Neutrophil (primary cell): Measurements from ENCODE around the gene POLR1H.
"Not testable (repeated sequence)": the region's sequence is repeated elsewhere in the genome, so short reads cannot be mapped to it uniquely, and the experiment has no call there.

Experiments
- H3K27ac ChIP-seq: fragments of 200-600 bp; sonication (generic); 2 replicates; pipeline ENCODE4 v1.5.1; 2016; ENCODE audit warnings: mild to moderate bottlenecking, moderate library complexity
- H3K27me3 ChIP-seq: fragments of 200-600 bp; sonication (generic); 2 replicates; pipeline ENCODE4 v1.6.0; 2016; ENCODE audit warnings: mild to moderate bottlenecking
- H3K36me3 ChIP-seq: fragments of 200-600 bp; sonication (generic); 2 replicates; pipeline ENCODE4 v1.5.1; 2017
- H3K4me1 ChIP-seq, 2 experiments: fragments of 200-600 bp in 1 of 2; sonication (generic) in 1 of 2; 1 replicate in 1 of 2; 2 replicates in 1 of 2; pipeline versions ENCODE4 v1.5.1 to v1.6.1; 2013 to 2016; ENCODE audit warnings: low read depth in 1 of 2, low read length in 1 of 2, mild to moderate bottlenecking in 1 of 2, moderate library complexity in 1 of 2; ENCODE audit not compliant: control insufficient read depth in 1 of 2, insufficient read depth in 1 of 2
- H3K4me3 ChIP-seq, 2 experiments: fragments of 200-600 bp in 1 of 2; sonication (generic) in 1 of 2; 1 replicate in 1 of 2; 2 replicates in 1 of 2; pipeline ENCODE4 v1.5.1; 2013 to 2016; ENCODE audit warnings: low read depth in 1 of 2, low read length in 1 of 2, mild to moderate bottlenecking in 1 of 2, moderate library complexity in 1 of 2
- H3K9me3 ChIP-seq: fragments of 200-600 bp; sonication (generic); 2 replicates; pipeline ENCODE4 v1.5.1; 2016
- CTCF ChIP-seq: fragments of 200-600 bp; sonication (generic); IDR thresholded peaks from 2 replicates; pipeline ENCODE4 v1.5.1; 2016; ENCODE audit warnings: antibody characterized with exemption

The POLR1H gene

GRCh38 chr6:30025186-30025585, 35.9 kb upstream of the POLR1H start:
- H3K4me3 ChIP-seq: no peak overlapping the region
- no peaks in the 10 kb centered on the region for H3K36me3 ChIP-seq
- H3K4me1 ChIP-seq: no peaks in the 10 kb centered on the region
- no peaks in the 10 kb centered on the region for H3K27me3 ChIP-seq
- TF ChIP-seq CTCF: no peak
- H3K9me3 ChIP-seq: no peaks in the 10 kb centered on the region
- no peak overlapping the region for H3K27ac ChIP-seq

- H3K27me3 ChIP-seq: no peaks in the 10 kb centered on the region
- no peak overlapping the region for H3K4me3 ChIP-seq
- H3K4me1 ChIP-seq: peaks cover 10 to 12% of the 10 kb centered on the region in 2 experiments
- H3K9me3 ChIP-seq: no peaks in the 10 kb centered on the region
- H3K27ac ChIP-seq: no peak overlapping the region
- no peaks in the 10 kb centered on the region for H3K36me3 ChIP-seq
- no peak for TF ChIP-seq CTCF
Observed at GRCh38 chr6:30029588-30029987, 31.5 kb upstream of the POLR1H start.

- peaks cover 10 to 22% of the 10 kb centered on the region in 2 experiments for H3K4me1 ChIP-seq
- no peaks in the 10 kb centered on the region for H3K36me3 ChIP-seq
- no peak overlapping the region for H3K27ac ChIP-seq
- no peaks in the 10 kb centered on the region for H3K9me3 ChIP-seq
- no peaks in the 10 kb centered on the region for H3K27me3 ChIP-seq
- TF ChIP-seq CTCF: no peak
- no peak overlapping the region for H3K4me3 ChIP-seq
Observed at GRCh38 chr6:30031381-30031780, 29.7 kb upstream of the POLR1H start.

- H3K4me3 ChIP-seq, H3K27me3 ChIP-seq, H3K36me3 ChIP-seq, H3K9me3 ChIP-seq: not testable (repeated sequence)
- Histone ChIP-seq H3K27ac (peak overlapping the region; percentile 7), H3K4me1 (peaks cover 10 to 22% of the 10 kb centered on the region in 2 experiments)
Observed at GRCh38 chr6:30033440-30033839, 27.6 kb upstream of the POLR1H start.

GRCh38 chr6:30035784-30036183, 25.3 kb upstream of the POLR1H start:
- H3K4me3 ChIP-seq: no peak overlapping the region
- no peaks in the 10 kb centered on the region for H3K9me3 ChIP-seq
- no peaks in the 10 kb centered on the region for H3K36me3 ChIP-seq
- TF ChIP-seq CTCF: no peak
- H3K27me3 ChIP-seq: no peaks in the 10 kb centered on the region
- H3K4me1 ChIP-seq: peaks cover 10 to 22% of the 10 kb centered on the region in 2 experiments
- H3K27ac ChIP-seq: no peak overlapping the region

GRCh38 chr6:30037182-30037788, 23.8 kb upstream of the POLR1H start:
- no peak for TF ChIP-seq CTCF
- Histone ChIP-seq H3K9me3 (no peaks in the 10 kb centered on the region), H3K27ac (no peak overlapping the region), H3K27me3 (no peaks in the 10 kb centered on the region), H3K36me3 (no peaks in the 10 kb centered on the region), H3K4me1 (peaks cover 10 to 22% of the 10 kb centered on the region in 2 experiments), H3K4me3 (no peak overlapping the region)
